Measurements from ENCODE around the gene DNASE2B.

The DNASE2B gene

DNA sequence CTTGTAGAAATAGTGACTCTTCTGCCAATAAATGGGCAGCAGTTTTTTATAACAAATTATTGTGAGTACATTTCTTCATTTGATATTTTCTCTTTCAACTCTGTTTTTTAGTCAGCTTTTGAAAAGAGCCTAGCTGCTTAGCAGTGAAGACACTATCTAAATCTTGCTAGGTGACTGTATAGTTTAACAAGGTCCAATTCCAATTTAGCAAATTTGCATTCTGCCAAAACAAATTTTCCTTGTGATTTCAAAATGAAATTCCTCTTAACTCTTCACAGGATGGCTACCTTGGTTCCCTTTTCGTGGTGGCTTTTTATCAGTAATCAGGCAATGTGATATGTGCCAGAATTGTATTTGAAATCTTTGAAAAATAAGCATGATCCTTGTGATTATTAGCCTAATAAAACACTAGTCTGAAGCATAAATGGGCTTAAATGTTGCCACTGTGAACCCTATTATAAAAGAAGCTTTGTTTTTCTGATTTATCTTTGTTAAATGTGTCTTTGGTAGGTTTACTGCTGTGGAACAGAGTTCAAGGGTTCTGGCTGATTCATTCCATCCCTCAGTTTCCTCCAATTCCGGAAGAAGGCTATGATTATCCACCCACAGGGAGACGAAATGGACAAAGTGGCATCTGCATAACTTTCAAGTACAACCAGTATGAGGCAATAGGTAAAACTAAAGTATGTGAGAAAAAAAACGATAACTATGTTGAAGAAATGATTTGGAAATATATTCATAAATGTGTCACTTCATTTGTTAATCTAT lies 12.2 kb downstream of the DNASE2B start:
- TF ChIP-seq, protein P1, sequence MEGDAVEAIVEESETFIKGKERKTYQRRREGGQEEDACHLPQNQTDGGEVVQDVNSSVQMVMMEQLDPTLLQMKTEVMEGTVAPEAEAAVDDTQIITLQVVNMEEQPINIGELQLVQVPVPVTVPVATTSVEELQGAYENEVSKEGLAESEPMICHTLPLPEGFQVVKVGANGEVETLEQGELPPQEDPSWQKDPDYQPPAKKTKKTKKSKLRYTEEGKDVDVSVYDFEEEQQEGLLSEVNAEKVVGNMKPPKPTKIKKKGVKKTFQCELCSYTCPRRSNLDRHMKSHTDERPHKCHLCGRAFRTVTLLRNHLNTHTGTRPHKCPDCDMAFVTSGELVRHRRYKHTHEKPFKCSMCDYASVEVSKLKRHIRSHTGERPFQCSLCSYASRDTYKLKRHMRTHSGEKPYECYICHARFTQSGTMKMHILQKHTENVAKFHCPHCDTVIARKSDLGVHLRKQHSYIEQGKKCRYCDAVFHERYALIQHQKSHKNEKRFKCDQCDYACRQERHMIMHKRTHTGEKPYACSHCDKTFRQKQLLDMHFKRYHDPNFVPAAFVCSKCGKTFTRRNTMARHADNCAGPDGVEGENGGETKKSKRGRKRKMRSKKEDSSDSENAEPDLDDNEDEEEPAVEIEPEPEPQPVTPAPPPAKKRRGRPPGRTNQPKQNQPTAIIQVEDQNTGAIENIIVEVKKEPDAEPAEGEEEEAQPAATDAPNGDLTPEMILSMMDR (IDR thresholded peaks at IDR 0.05; ENCODE audit: low read length, missing control alignments), result no peak
- H3K4me3 ChIP-seq (replicated peaks; ENCODE audit: low read depth, low read length), result no peak overlapping the region
- DNase-seq (ENCODE audit: low read depth), result peak; percentile 32

DNA sequence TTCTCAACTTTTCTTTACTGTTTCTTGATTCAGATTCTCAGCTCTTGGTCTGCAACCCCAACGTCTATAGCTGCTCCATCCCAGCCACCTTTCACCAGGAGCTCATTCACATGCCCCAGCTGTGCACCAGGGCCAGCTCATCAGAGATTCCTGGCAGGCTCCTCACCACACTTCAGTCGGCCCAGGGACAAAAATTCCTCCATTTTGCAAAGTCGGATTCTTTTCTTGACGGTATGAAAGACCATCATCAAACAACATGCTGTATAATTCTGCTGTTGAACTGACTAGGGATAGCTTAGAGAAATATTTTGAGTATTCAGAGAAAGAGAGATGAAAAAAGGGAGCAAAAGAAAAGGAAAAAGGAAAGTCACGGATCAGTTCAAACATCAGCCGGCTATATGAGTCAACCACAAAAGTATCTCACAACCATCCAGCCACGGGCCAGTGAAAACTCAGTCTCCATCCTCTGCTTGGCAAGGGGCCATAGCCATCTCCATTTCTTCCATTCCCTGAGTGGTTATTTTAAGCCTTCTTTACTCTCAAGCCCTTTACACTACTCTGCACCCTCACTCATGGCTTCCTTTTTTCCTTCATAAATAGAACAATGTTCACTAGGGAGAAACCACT lies 14.1 kb downstream of the DNASE2B start:
- peak; percentile 81 for DNase-seq (ENCODE audit: low read depth)
- H3K4me3 ChIP-seq (replicated peaks; ENCODE audit: low read depth, low read length), result peak overlapping the region; percentile 38
- TF ChIP-seq, protein P1 (IDR thresholded peaks at IDR 0.05; ENCODE audit: low read length, missing control alignments), result no peak

DNA sequence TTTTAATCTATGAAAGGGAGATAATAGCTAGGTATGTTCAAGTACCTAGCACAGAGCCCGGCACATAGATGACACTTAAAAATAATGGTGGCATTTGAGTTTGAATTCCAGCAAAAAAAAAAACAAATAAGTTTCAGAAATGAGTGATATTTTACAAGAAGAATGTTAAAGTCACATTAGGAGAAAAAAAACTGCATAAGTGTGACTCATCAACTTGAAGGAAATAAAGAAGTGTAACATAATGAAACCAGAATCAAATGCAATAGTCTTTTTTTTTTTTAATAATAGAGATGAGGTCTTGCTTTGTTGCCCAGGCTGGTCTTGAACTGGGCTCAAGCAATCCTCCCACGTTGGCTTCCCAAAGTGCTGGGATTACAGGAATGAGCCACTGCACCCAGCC lies 17.1 kb downstream of the DNASE2B start:
- H3K4me3 ChIP-seq (replicated peaks; ENCODE audit: low read depth, low read length), result no peak overlapping the region
- TF ChIP-seq, protein P1 (IDR thresholded peaks at IDR 0.05; ENCODE audit: low read length, missing control alignments), result no peak
- peak; percentile 33 for DNase-seq (ENCODE audit: low read depth)

DNA sequence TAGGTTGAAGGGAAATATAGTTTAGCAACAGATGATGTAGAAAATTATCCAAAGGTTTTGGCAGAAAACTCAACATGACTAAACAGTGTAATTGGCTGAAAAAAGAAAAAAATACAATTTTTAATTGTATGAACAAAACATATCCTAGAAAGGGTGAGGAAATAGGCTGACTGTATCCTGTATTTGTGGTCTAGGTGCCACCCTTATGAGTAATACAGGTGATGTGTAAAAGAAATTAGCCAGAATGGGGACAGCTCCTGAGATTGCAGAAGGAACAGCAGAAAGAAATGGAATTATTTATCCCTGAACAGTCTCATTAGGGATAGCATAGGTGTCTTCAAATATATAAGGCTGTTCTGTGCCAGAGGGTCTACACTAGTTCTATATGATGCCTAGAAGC lies 24.6 kb downstream of the DNASE2B start:
- H3K4me3 ChIP-seq (replicated peaks; ENCODE audit: low read depth, low read length), result no peak overlapping the region
- no peak for DNase-seq (ENCODE audit: low read depth)
- TF ChIP-seq, protein P1 (IDR thresholded peaks at IDR 0.05; ENCODE audit: low read length, missing control alignments), result no peak

DNA sequence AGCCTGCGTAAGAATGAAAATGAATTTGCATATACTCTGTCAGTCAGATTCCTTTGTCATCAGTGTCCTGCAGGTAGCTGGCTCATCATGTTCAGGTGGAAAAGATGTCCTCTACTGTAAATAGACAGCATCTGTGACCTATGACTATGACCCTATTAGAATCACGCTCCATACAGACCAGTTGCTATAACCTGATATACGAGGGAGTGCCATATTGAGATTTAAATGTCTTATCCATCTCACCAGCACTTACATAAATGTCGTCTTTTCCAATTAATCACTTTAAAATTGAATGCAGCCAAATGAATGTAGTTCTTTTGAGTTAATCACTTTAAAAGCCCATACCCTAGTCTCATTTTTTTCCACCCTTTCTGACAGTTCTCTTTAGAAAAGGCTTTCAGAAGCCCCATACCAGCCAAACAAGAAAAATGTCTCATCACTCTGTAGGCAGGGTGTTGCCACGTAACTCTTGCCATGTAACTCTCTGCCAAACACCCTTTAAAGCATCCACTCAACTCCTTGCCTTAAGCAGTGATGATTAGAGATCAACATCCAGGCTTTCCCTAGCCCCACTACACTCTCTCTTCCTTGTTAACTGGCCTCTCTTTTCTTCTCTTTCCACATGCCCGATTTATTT lies 26.3 kb downstream of the DNASE2B start:
- TF ChIP-seq, protein P1 (IDR thresholded peaks at IDR 0.05; ENCODE audit: low read length, missing control alignments), result no peak
- no peak overlapping the region for H3K4me3 ChIP-seq (replicated peaks; ENCODE audit: low read depth, low read length)

DNA sequence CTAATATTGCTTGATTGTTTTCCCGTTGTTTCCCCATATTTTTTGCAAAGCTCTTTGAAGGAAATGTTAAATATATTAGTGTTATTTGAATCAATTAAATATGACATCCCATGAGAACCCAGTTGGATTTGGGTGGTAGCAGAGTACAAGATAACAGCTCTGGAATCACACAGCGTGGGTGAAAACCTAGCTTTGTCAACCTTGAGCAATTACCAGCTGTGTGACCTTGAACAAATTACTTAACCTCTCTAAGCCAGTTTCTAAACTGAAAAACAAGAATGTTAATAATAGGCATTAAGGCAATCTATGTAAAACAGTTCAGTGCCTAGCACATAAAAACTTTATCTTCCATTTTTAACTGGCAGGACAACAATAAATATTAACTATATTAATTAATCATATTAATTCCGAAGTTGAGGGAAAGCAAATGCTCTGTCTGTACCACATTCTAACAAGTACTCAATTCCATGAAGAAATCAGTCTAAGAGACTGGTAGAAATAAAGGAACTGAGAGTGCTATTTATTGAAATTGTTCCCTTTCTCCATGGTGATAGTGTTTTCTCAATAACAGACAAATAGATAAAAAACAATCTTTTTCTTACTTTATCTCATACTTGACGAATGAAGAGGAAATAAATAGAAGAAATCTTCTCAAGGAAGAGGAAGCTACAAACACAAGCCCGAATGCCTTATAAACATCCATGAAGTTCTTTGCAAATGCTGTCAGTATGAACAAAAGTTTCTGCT lies 27.0 kb downstream of the DNASE2B start:
- TF ChIP-seq, protein P1 (IDR thresholded peaks at IDR 0.05; ENCODE audit: low read length, missing control alignments), result no peak
- H3K4me3 ChIP-seq (replicated peaks; ENCODE audit: low read depth, low read length), result no peak overlapping the region
- DNase-seq (ENCODE audit: low read depth), result no peak

More for the DNA sequence above, 26.3 kb downstream of the DNASE2B start:
- DNase-seq (ENCODE audit: low read depth), result no peak

All from fibroblast of pulmonary artery (primary cell).